Right kidney (tissue), 1 donor: Measurements from ENCODE around the gene UTP20.
"Not testable (repeated sequence)": the region's sequence is repeated elsewhere in the genome, so short reads cannot be mapped to it uniquely, and the experiment has no call there.

Experiments used
- DNase-seq: peaks from one replicate; pipeline ENCODE4 v3.0.0-alpha.2; 2016

Gene UTP20

DNA sequence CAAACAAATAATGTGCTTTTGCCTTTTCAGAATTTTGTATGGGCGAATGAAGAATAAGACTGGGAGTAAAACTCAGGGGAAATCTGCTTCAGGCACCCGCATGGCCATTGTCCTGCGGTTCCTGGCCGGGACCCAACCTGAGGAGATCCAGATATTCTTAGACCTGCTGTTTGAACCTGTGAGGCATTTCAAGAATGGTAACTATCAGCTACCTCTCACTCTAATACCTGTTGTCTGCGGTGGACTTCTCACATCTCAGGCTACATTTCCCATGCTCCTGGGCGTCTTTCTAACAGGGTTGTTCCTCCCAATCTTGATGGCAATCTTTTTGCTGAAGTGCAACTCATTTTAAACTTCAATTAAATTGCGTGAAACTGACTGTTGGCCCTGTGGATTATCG is 47.1 kb downstream of the UTP20 start:
- no peak for DNase-seq

GRCh38 chr12:101327546-101327945 is 47.6 kb downstream of the UTP20 start:
- DNase-seq: no peak

DNA sequence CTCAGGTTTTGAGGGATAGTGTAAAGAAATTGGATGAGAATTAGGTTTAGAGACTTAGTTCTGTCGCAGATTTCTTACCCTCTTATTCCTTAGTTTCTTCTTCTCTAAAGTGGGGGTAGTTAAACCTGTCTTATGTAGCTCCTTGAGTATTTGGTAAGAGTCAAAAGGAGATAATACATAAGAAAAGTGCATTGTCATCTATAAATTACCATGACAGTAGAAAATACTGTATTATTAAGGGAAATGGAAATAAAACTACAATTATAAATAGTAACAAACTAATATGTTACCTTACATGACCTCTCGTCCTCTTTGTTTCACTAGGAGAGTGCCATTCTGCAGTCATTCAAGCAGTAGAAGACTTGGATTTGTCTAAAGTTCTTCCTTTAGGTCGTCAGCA is 49.0 kb downstream of the UTP20 start:
- no peak for DNase-seq

DNA sequence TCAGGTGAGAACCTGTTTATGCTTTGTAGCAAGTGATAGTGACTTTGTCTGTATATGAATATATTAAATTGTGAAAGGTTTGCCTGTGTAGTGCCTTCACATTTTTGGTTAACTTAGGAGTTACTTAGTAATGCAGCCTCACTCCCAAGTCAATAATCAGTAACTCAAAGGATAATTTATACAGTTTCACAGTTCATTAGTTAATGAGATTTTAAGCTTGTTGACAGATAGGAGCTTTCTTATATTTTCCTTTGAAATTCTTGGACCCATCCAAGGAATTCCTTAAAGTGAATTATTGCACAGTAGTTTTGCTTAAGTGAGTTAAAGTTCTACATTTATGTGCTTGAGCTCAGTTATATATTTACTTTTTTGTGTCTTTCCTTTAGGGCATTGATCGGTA is 50.7 kb downstream of the UTP20 start:
- no peak for DNase-seq

DNA sequence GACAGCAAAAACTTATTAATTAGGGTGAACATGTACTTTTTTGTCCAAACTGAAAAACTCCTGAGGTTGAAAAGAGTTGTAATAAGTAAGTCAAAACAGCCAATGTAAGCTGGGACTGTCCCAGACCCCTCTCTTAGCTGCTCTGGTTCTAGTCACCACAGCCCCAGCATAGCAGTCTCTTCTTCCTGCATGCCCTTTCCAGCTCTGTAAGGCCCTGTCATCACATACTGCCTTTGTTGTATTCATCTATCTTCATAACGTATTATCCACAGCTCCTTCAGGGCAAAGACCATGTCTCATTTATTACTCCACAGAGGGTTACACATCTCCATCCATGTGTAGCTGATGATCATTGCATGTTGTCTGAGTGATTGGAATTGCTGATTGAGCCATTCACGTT is 56.5 kb downstream of the UTP20 start:
- no peak for DNase-seq

DNA sequence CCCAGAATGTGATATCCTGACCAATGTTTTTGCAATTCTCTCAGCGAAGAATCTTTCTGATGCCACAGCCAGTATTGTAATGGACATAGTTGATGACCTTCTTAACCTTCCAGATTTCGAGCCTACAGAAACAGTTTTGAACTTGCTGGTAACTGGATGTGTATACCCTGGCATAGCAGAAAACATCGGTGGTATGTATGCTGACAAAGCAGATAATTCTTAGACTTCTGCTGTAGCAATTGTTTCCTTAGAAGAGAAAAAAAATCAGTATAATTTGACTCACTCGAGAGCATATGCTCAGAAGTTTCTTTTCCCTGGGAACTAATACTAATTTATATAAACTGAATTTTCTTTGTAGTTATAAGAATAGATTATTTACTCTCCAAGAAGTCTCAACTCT is 58.2 kb downstream of the UTP20 start:
- DNase-seq: no peak

DNA sequence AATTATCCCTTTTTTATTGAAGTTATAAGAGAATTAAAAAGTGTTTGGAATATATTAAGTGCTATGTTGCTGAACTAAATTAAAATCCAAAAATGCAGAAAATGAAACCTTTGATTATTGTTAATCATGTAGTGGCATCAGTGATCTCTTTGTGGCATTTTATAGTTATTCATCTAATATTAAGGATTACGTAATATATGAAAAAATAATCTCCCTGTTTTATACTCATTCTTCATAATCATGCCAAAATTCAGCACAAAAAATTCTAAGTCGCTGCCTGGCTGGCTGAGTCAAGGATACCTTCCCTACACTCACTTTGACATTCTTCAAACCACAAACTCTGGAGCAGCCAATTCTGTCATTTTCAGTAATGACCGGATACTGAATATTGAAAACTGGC is 64.0 kb downstream of the UTP20 start:
- DNase-seq: no peak

GRCh38 chr12:101351682-101352081 is 71.8 kb downstream of the UTP20 start:
- DNase-seq: no peak

GRCh38 chr12:101356794-101357193 is 76.9 kb downstream of the UTP20 start:
- DNase-seq: no peak

DNA sequence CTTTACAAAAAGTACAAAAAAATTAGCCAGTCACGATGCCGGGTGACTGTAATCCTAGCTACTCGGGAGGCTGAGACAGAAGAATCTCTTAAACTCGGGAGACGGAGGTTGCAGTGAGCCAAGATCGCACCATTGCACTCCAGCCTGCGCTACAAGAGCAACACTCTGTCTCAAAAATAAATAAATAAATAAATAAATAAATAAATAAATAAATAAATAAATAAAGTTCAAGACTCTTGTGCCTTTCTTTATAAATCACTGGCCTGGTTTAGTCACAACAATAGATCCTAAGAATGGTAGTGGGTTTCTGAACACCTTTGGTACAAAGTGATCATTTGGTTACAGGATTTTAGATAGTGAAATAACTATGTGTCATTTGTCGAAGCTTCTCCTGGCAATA is 81.5 kb downstream of the UTP20 start:
- DNase-seq: no peak

GRCh38 chr12:101368016-101368415 is 88.1 kb downstream of the UTP20 start:
- DNase-seq: no peak

DNA sequence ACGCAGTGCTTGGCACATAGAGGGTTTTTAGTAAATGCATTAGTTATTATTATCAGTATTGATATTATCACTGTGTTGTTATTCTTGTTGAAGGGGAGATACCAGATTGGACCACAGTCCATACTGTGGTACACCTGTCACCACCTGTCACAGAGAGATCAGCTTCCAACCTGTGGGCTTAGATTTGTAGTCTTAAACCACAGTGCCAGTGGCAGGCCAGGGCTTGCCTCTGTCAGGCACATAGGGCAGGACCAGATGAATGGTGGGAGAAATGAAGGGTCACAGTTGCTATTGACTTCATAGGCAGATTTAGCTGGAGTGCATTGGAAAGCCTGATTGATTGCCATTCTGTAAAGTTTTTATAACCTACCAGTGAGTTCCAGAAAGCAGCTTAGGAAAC is 92.5 kb downstream of the UTP20 start:
- no peak for DNase-seq

- no peak for DNase-seq
These were observed 95.7 kb downstream of the UTP20 start for GRCh38 chr12:101375573-101375972.

DNA sequence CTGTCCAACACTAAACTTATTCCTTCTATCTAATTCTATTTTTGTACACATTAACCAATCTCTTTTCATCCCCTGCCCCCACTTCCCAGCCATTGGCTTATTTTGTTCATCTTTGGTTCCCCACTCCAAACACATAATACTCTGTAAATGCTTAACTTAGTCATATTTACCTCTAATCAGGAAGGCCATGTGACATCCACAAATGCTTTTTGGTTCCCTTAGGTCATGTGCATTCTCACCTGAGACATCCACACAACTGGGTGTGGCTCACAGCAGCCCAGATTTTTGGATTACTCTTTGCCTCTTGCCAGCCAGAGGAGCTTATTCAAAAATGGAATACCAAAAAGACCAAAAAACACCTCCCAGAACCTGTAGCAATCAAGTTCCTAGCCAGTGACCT is 99.2 kb downstream of the UTP20 start:
- DNase-seq: no peak

GRCh38 chr12:101391181-101391580 is 111.3 kb downstream of the UTP20 start:
- DNase-seq: not testable (repeated sequence)

DNA sequence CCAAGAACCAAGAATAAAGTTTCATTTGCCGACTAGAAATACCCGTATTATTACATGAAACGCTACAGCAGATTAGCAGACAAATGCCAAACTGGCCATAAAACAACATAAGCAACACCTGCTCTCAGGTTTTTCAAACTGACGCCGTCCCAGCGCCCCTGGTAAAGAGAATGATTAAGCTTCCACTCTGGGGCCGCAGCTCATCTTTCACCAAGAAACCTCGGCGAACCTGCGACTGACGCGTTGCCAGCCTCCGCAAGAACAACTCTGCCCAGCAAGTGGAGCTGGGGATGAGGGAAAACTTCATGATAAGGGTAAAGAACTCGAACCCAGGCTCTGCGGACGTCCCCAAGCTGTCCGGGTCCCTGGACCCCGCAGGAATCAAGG is 127.1 kb downstream of the UTP20 start:
- DNase-seq: no peak

DNA sequence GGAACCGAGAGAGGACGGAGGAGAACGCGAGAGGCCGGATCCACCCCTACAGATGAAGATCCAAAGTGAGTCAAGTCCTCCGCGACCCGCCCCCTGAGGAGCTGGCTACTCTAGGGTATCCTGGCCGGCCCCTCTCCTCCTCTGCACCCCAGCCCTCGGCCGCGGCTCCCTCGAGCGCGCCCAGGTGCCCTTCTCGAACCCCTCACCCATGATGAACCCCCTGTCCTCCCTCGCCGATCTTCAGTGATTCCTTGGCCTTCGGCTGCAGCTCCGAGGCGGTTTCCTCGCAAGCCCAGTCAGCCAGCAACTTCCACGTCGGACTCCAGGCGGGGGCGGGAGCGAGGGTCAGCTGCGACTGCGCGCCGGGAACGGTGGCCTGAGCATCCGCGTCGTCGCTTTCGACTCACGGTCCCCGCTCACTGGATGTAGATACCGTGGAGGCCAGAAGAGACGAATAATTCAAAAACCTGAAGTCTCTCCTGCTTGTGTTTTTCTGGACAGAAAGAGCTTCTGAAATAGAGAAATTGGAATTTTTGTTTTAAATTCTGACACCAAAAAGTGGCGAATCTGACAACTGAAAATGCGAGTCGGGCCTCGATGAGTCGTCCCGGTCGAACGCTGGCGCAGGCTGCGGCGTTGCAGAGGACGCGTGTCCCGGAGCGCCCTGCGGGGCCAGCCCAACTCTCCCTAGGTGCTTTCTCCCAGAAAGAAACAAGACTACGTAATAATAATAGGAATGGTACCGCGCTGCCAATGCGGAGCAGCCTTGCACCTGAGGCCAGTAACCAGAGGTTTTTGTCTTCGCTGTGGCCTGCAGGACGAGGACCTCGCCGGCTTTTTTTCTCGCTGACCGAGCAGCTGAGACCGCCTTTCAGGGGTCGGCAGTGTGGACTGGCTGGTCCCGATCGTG is 127.8 kb downstream of the UTP20 start, which contains the start of gene ARL1:
Gene ARL1, minus strand, starts transcription at position 337 of the 910 bp plus-strand sequence. Its CDS starts 127 bp downstream, at position 210.
- peak; percentile 99 for DNase-seq

GRCh38 chr12:101410169-101410568 is 130.3 kb downstream of the UTP20 start:
- DNase-seq: not testable (repeated sequence)

DNA sequence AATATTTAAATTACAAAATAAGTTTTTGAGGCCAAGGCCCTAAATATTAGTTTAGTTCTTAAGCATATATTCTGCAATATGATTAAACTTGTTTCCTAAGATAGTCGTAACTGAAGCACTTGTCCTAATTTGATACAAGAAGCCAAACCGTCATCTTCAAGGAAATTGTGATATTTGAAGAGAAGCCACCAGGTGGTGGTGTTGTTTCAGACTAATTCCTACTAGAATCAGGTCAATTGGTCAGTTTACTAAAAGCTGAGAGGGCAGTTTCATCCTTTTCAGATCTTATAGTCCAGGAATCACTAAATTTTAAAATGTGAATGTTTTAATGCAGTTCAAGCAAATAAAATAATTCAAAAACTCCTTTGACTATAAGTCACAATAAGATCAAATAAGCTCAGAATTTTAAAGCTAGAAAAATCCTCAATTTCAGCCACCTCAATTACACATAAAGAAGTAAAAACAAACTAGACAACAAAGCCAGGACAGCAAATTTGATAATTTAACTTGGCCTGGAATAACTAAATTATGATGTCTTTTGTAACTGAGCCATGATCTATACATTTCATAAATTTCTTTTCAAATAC is 134.7 kb downstream of the UTP20 start:
- no peak for DNase-seq

GRCh38 chr12:101415228-101415627 is 135.3 kb downstream of the UTP20 start:
- DNase-seq: no peak

- DNase-seq: not testable (repeated sequence)
These were observed 142.2 kb downstream of the UTP20 start for GRCh38 chr12:101422066-101422465.

DNA sequence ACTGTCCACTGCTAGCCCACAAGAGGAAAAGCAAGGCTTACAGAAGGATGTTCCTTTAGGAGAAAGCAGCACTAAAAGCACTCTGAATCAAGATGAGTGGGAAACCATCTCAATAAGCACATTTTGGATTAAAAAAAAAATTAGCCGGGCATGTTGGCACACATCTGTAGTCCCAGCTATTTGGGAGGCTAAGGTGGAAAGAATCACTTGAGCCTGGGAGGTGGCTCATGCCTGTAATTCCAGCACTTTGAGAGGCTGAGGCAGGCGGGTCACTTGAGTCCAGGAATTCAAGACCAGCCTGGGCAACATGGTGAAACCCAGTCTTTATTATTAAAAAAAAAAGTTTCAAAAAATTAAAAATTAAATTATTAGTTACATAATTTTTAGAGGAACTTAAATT is 144.7 kb downstream of the UTP20 start:
- DNase-seq: no peak

DNA sequence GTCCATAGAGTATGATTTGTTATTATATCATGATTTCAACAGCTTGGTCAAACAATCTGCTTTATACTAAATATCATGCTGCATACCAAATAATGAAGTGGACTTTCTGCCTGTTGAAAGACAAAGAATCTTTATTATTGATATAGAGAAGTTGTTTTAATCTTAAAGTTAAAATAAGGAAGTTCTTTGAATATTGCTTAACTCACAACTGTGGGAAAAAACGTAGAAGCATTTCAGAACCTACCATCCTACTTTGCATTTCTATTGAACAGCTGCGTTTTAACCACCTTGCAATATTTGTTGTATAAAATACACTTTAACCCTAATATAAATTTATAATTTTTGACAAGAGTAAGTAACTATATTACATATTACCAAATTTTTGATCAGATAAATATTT is 150.6 kb downstream of the UTP20 start:
- no peak for DNase-seq

DNA sequence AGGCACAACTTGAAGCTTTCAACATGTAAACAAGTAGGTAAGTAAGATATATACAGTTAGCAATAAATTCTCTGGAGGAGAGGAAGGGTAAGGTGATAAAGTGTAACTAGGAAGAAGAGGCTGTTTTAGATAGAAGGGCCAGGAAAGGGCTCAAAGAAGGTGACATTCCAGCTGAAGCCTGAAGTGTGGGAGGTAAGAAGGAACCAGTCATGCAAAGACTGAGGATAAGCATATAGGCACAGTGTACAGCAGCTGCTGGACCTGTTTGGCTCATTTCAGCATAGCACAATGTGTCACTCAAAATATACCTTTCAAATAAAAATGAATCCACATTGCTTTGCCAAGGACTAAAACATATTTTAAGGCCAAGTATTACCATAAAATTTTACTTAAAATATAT is 156.2 kb downstream of the UTP20 start:
- peak; percentile 5 for DNase-seq
